ENCODE results near the gene WASHC2A.
"Not testable (repeated sequence)": the region's sequence is repeated elsewhere in the genome, so short reads cannot be mapped to it uniquely, and the experiment has no call there.

WASHC2A gene, protein sequence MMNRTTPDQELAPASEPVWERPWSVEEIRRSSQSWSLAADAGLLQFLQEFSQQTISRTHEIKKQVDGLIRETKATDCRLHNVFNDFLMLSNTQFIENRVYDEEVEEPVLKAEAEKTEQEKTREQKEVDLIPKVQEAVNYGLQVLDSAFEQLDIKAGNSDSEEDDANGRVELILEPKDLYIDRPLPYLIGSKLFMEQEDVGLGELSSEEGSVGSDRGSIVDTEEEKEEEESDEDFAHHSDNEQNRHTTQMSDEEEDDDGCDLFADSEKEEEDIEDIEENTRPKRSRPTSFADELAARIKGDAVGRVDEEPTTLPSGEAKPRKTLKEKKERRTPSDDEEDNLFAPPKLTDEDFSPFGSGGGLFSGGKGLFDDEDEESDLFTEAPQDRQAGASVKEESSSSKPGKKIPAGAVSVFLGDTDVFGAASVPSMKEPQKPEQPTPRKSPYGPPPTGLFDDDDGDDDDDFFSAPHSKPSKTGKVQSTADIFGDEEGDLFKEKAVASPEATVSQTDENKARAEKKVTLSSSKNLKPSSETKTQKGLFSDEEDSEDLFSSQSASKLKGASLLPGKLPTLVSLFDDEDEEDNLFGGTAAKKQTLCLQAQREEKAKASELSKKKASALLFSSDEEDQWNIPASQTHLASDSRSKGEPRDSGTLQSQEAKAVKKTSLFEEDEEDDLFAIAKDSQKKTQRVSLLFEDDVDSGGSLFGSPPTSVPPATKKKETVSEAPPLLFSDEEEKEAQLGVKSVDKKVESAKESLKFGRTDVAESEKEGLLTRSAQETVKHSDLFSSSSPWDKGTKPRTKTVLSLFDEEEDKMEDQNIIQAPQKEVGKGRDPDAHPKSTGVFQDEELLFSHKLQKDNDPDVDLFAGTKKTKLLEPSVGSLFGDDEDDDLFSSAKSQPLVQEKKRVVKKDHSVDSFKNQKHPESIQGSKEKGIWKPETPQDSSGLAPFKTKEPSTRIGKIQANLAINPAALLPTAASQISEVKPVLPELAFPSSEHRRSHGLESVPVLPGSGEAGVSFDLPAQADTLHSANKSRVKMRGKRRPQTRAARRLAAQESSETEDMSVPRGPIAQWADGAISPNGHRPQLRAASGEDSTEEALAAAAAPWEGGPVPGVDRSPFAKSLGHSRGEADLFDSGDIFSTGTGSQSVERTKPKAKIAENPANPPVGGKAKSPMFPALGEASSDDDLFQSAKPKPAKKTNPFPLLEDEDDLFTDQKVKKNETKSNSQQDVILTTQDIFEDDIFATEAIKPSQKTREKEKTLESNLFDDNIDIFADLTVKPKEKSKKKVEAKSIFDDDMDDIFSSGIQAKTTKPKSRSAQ (N-terminal part only)

DNA sequence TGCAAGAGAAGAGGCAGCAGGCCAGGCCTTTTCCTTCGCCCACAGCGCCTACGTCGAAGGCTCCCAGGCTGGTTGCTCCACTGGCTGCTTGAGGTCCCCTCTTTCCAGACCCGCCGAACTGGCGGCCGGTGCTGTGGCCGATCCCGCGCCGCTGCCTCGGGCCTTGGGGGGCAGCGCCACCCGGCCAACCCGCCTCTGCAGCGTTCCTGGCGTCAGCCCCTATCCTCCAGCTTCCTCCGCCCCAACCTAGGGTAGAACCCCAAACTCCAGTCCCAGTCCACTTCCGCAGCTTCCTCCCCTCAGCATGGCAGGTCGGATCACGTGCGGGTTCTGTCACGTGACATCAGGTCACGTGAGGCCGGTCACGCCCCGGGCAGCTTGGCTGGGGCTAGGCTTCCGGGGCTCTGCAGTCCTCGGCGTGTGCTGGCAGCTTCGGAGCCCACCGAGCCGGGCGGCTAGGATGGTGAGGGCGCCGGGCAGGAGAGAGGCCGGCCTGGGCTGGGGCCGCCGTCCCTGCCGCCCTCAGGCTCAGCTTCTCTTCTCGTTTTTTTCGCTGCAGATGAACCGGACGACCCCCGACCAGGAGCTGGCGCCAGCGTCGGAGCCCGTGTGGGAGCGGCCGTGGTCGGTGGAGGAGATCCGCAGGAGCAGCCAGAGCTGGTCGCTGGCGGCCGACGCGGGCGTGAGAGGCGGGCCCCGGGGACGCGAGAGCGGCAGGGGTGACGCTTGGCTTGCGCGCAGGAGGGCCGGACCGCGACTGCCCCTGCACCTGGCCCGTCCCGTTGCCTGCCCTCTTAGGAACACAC lies at the start of gene WASHC2A:
Gene WASHC2A, plus strand, starts transcription at position 409 of the 806 bp plus-strand sequence. Its CDS starts 52 bp downstream, at position 461.
- DNase-seq (ENCODE audit: low read depth in 3 of 3): peak; percentile 64 to 92 (median 73)

DNA sequence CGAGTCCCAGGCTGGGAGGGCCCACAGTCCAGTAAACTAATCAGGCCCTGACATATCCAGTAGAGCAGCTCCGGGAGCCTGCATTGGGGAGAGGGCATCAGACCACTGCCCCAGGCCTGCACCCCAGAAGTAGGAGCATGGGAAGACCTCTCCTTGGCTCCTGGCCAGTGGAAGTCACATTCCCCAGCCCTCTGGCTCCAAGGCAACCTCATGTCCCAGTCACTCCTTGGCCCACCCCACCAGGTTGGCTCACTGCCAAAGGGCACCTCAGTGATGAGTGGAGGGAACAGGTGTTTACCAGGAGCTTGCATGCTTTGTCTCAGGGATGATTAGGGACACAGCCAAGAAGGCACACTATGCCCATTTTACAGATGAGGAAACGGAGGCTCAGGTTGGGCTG lies 48.5 kb upstream of the WASHC2A start:
- not testable (repeated sequence) for DNase-seq (ENCODE audit: low read depth in 3 of 3)

DNA sequence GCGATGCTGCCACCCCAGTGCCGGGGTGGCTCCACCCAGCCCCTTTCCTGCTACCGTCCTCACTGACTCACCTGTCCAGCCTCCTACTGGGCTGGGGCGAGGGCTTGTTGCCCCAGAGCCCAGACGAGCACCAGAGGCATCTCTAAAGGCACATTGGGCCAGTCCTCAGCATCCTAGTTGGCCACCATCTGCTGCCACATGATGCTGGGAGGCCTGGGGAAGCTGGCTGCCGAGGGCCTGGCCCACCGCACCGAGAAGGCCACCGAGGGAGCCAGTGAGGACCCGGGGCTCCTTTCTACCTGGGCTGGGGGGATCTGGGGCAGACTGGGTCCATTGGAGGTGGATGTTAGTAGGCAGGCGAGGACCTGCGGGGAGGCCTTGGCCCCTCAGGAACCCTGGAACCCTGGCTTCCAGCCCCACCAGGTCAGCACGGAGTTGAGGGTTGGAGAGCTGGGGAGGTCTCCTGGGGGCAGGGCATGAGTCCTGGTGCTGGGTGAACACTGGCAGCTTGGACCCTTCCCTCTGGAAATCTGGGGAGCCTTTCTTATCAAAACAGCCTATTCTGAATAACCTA lies 47.2 kb upstream of the WASHC2A start:
- DNase-seq (ENCODE audit: low read depth in 3 of 3): not testable (repeated sequence)

DNA sequence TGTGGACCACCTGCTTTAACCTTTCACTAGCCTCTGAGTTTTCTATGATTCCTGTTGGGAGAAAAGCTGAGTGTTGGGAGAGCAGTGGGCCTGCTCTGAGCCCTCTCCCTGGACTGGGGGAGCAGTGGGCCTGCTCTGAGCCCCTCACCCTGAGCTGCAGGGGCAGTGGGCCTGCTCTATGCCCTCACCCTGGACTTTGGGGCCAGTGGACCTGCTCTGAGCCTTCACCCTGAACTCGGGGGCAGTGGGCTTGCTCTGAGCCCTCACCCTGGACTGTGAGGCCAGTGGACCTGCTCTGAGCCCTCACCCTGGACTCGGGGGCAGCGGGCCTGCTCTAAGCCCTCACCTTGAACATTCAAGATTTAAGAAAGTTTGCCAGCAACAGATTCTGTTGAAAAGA lies 46.1 kb upstream of the WASHC2A start:
- DNase-seq (ENCODE audit: low read depth in 3 of 3): no peak

DNA sequence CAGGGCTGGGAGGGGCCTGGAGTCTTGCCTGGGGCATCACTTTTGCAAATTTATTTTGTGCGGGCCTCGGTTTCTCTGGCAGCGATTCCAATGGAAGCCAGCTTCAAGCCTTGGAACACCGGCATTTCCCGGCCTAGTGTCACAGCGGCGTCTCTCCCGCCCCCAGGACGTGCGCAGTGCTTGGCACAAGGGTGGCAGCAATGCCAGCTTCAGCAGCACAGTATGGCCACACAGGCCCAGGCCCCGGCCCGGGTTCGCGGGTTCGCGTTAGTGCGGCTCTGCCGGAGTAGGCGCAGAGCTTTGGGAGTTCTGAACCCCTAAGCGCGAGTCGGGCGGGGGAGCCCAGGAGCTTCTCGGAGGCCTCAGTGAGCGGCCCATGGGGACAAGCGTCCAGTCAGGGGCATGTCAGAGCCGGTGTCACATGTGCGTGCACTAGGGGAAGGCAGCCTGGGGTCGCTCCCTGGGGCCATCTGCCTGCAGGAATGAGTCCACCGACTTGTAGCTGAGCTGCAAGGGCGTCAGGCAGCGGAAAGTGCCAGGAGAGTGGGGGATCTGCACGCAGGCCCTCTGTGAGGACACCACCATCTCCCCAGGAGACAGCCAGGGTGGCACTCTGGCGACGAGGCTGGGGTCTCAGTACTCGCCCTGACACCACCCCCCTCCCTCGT lies 42.9 kb upstream of the WASHC2A start:
- DNase-seq (ENCODE audit: low read depth in 3 of 3): not testable (repeated sequence)

DNA sequence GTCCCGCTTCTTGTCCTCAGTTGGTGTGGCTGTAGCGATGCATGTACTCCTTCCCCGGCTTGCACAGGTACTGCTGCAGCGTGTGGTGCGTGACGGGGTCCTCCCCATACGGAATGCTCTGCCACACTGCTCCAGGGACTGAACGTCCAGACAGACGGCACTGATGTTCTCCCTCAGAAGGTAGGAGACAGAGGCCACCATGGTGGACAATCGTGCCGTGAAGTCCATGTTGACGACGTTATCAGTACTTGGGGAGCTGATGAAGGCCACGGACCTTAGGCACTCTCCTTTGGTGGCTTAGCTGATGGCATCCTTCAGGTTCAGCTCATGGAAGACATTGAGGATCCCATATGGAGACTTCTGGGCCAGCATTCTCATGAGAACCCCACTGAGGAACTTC lies 42.1 kb upstream of the WASHC2A start:
- DNase-seq (ENCODE audit: low read depth in 3 of 3): no peak

DNA sequence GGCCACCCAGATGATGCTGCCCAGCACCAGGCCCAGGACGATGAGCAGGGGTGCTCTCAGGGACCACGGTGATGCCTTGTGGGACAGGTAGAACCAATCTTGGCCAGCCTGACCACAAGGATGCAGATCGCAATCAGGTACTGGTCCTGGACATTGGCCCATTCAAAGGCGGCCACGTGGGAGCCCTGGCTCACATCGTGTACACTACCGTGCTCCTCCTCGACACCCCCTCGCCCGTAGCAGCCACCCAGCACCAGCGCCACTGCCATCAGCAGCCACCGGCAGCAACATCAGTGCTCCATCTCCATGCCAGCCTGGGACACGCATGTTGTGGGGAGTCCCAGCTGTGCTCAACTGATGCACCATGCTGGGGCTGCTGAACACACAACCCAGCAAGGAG lies 40.6 kb upstream of the WASHC2A start:
- no peak for DNase-seq (ENCODE audit: low read depth in 3 of 3)

DNA sequence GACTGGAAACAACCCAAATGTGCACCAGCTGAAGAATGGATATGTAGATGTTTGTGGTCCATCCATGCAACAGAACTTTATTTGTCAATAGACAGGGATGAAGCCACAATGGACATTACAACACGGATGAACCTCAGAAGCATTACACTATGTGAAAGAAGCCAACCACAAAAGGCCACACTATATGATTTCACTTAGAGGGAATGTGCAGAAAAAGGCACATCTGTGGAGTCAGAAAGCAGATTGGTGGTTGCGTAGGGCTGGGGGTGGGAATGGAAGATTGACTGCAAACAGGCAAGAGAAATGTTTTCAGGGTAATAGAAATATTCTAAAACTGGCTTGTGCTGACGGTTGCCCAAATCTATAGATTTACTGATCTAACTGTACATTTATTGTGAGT lies 34.3 kb upstream of the WASHC2A start:
- DNase-seq (ENCODE audit: low read depth in 3 of 3): no peak

DNA sequence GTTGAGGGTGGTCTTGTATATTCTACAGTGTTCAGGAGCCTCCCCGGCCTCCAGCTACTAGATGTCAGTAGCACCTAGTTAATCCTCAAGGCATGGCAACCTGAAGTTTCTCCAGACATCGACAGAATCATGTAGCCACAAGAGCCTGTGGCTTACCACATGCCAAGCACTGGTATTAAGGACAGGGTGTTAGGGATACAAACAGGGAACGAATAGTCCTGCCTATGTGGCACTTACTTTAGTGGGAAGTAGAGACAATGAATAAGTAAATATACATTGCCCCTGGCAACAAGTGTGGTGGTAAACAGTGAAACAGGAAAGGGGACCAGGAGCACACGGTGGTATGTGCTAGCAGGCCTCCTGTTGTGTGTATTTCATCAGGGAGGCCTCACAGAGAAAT lies 32.4 kb upstream of the WASHC2A start:
- not testable (repeated sequence) for DNase-seq (ENCODE audit: low read depth in 3 of 3)

DNA sequence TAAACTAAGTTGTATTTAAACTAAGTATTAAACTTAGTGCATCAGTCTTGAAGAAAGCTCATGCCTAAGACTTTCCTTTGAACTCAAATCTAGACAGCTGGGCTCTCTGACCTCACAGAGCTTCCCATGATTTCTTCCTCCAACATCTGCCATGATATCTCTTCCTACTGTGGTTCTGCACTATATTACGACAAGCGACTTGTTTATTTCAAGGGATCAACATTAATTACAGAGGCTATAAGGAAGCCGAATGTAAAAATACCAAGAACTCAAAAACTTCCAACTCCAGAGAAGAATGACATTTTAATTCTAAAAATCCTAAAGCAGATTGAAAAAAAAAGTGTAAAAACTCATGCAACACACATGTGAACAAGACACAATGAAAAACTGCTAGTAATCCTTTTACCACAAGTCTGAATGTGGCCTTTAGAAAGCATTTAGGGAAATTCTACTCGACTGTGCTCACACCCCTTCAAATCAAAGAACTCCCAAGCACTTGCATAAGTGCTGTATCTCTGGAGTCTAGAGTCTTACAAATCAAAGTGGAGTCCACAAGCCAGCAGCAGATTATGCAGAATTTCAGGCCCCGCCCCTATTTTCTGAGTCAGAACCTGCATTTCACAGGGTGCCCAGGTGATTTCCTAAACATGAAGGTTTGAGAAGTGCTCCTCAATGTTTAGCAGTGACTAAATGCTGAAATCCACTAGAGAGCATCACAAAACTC lies 22.7 kb upstream of the WASHC2A start:
- no peak for DNase-seq (ENCODE audit: low read depth in 3 of 3)

DNA sequence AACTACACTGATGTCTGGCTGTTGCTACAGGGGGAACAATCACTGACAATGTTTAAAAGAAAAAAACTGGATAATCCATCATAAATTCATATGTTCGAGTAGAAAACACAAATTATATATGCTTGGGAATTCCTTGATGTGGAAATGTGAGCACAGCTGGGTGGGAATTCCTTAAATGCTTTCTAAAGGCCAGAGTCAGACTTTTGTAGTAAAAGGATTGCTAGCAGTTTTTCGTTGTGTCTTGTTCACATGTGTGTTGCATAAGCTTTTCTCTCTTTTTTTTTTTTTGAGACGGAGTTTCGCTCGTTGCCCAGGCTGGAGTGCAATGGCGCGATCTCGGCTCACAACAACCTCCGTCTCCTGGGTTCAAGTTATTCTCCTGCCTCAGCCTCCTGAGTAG lies 21.3 kb upstream of the WASHC2A start:
- not testable (repeated sequence) for DNase-seq (ENCODE audit: low read depth in 3 of 3)

DNA sequence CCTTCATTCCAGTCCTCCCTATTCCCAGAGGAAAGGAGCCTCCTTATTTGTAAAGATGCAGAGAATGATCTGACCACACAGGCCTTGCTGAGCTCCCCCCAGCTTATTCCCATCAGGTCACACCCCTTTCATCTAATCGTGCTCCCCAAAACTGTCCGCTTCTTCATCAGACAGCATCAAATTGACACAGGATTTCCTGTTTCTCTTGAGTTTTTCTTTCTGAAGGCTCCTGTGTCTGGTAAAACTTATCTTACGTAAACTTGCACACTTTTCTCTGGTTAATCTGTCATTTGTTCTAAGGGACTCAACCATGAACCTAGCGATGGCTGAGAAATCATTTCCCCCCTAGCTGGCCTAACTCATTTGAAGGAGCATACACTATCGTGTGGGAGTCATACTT lies 20.2 kb upstream of the WASHC2A start:
- not testable (repeated sequence) for DNase-seq (ENCODE audit: low read depth in 3 of 3)

DNA sequence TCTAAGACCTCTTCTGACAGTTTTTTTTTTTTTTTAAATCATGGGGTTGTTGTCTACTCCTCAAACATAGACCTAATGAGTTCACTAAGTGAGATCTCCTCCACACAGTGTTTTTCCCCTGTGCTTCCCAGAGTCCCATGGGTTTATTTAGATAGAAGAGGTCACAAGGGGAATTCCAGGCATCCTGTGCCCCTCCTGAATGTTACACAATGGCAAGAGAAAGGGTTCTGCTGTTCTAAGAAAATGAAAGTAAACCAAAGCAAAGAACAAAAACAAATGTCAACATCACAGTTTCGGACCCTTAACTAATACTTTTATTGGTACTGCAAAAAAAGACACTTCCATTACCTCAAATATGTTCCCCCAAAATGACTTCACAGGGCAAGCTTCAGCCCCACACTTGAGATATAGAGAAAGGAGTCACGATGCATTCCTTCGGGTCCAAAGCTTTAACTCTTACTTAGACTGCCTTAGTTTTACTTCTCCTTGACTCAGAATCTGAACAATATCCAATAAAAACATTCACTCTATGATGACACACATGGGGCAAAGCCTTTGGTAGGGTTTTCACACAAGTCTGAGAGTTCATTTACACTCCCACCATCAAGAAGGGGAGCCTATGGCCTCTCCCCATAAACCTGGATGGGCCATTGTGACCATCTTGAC lies 15.6 kb upstream of the WASHC2A start:
- DNase-seq (ENCODE audit: low read depth in 3 of 3): not testable (repeated sequence)

DNA sequence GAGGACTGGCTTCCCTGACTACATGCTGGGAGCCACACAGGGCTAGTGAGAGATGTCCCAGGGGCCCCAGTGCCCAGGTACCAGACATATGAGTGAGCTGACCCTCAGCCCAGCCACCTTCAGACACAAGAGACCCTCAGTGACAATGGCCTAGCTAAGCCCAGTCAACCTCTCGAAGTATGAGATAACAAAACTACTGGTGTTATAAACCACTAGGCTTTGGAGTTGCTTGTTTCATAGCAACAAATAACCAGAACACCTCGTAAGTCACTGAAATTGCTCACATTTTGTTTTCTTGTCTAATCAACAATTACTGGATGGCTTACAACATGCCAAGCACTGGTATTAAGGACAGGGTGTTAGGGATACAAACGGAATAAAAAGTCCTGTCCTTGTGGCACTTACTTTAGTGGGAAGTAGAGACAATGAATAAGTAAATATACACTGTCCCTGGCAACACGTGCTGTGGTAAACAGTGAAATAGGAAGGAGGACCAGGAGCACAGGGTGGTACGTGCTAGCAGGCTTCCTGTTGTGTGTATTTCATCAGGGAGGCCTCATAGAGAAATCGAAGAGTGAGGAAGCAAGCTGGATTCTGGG lies 14.9 kb upstream of the WASHC2A start:
- DNase-seq (ENCODE audit: low read depth in 3 of 3): not testable (repeated sequence)

DNA sequence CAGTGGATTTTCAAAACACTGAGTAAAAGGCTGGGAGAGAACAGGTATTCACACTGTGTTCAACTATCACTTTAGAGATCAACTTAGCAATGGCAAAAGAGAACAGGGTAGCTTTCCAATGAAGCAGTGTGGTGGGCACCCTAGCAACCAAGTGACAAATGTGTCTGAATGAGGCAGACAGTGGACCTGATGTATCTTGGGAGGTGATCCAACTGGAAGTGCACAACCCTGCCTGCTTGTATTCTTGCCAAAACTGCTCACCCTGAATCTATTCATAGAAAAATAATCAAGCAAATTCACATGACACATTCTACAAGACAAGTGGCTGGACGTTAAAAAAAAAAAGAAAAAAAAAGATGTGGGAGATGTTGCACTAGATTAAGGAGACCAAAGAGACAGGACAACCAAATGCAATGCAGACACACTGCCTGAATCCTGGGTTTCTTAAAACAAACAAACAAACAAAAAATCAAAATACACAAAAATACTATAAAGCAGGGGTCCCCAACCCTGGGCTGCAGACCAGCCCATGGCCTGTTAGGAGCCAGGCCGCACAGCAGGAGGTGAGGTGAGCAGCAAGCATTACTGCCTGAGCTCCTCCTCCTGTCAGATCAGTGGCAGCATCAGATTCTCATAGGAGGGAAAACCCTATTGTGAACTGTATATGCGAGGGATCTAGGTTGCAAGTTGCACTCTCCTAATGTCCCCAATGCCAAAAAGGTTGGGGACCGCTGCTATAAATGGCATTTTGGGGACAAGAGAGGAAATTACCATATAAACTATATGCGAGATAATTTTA lies 12.1 kb upstream of the WASHC2A start:
- DNase-seq (ENCODE audit: low read depth in 3 of 3): not testable (repeated sequence)

DNA sequence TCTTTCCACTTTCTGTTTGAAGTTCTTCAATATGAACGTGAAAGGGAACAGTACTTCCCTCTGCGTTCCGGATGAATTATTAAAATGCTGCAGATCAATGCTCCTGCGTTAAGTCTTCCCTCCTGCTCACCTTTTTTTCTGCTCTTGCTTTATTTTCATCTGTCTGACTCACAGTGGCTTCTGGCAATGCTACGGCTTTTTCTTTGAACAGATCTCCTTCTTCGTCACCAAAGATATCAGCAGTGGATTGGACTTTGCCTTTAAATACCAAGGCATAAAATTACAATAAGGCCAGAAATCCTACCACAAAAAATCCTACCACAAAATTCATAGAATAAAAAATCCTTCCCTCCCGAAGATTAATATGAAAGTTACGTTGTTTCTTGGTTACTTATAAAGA lies 11.1 kb upstream of the WASHC2A start:
- DNase-seq (ENCODE audit: low read depth in 3 of 3): not testable (repeated sequence)

DNA sequence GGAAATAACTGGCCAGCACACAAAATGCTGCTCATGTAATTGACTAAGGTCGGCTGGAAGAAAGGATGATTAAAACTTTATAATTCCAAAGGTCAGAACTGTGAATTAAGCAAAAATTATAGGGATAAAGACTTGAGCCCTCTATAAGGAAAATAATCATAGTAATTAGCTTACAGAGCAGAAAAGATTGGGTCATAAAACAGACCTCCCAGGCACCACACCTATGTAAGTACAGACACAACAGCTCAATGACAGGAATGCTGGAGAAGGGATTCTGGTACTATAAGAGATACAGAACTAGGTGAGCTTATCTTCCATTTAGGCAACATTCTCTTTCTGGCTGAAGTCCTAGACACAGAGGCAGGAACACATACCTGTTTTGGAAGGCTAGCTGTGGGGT lies 9.0 kb upstream of the WASHC2A start:
- DNase-seq (ENCODE audit: low read depth in 3 of 3): not testable (repeated sequence)
